ENCODE data around the gene S100A1. TPM values are rescaled to one million over a fixed set of nuclear protein-coding genes. Genes with fewer than 3 reads are reported as not detected.

S100A1 gene
- total RNA-seq, 1 donor from 2014 or later: 1.2 TPM

DNA sequence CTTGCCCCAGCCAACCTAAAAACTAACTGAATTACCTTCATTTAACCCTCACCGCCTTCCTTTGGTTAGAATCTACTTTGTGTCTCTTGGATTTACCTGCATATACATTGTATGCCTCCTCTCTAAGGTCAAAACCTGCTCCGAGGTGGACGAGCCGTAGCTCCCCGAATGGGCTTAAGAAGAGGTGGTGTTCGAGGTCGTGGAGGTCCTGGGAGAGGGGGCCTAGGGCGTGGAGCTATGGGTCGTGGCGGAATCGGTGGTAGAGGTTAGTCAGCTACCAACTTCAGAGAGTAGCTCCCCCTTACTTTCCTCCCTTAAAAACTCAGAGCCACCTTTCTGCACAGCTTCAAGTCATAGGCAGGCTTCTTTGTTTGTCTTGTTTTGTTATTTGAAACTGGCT, 14.9 kb downstream of the S100A1 start:
- no peaks in the 10 kb centered on the region for H3K4me1 Mint-ChIP-seq (ENCODE audit: low read depth)
- TF ChIP-seq, protein P1, sequence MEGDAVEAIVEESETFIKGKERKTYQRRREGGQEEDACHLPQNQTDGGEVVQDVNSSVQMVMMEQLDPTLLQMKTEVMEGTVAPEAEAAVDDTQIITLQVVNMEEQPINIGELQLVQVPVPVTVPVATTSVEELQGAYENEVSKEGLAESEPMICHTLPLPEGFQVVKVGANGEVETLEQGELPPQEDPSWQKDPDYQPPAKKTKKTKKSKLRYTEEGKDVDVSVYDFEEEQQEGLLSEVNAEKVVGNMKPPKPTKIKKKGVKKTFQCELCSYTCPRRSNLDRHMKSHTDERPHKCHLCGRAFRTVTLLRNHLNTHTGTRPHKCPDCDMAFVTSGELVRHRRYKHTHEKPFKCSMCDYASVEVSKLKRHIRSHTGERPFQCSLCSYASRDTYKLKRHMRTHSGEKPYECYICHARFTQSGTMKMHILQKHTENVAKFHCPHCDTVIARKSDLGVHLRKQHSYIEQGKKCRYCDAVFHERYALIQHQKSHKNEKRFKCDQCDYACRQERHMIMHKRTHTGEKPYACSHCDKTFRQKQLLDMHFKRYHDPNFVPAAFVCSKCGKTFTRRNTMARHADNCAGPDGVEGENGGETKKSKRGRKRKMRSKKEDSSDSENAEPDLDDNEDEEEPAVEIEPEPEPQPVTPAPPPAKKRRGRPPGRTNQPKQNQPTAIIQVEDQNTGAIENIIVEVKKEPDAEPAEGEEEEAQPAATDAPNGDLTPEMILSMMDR (IDR thresholded peaks at IDR 0.05): no peak
- no peaks in the 10 kb centered on the region for H3K9me3 Mint-ChIP-seq (ENCODE audit: low read depth)
- peaks cover 49% of the 10 kb centered on the region for H3K36me3 Mint-ChIP-seq (ENCODE audit: low read depth)
- no peaks in the 10 kb centered on the region for H3K27me3 Mint-ChIP-seq (ENCODE audit: low read depth)
- H3K4me3 Mint-ChIP-seq (ENCODE audit: unreplicated experiment): no peak overlapping the region
- no peak overlapping the region for H3K27ac Mint-ChIP-seq (ENCODE audit: unreplicated experiment)
- DNase-seq (ENCODE audit: low spot score): peak; percentile 68

DNA sequence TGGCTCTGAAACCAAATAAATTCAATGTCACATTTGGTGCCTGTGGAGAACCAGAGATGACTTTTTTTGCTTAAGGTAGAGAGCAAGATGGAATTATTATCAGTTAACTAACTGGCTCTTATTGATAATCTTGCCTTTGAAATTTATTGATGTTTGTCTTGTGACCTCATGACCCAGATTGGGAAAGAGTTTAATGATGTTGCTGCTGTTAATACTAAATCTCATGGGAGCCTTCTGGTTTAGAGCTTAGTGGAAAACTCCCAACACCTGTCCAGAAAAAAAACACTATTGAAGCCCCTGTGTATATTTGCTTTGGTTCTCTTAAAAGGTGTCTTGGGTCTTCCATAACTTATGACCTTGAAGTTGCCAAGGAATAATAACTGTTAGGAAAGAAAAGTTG, 15.6 kb downstream of the S100A1 start:
- no peak overlapping the region for H3K27ac Mint-ChIP-seq (ENCODE audit: unreplicated experiment)
- DNase-seq (ENCODE audit: low spot score): no peak
- no peaks in the 10 kb centered on the region for H3K27me3 Mint-ChIP-seq (ENCODE audit: low read depth)
- no peak overlapping the region for H3K4me3 Mint-ChIP-seq (ENCODE audit: unreplicated experiment)
- no peaks in the 10 kb centered on the region for H3K9me3 Mint-ChIP-seq (ENCODE audit: low read depth)
- TF ChIP-seq, protein P1 (IDR thresholded peaks at IDR 0.05): no peak
- peaks cover 46% of the 10 kb centered on the region for H3K36me3 Mint-ChIP-seq (ENCODE audit: low read depth)
- H3K4me1 Mint-ChIP-seq (ENCODE audit: low read depth): no peaks in the 10 kb centered on the region

DNA sequence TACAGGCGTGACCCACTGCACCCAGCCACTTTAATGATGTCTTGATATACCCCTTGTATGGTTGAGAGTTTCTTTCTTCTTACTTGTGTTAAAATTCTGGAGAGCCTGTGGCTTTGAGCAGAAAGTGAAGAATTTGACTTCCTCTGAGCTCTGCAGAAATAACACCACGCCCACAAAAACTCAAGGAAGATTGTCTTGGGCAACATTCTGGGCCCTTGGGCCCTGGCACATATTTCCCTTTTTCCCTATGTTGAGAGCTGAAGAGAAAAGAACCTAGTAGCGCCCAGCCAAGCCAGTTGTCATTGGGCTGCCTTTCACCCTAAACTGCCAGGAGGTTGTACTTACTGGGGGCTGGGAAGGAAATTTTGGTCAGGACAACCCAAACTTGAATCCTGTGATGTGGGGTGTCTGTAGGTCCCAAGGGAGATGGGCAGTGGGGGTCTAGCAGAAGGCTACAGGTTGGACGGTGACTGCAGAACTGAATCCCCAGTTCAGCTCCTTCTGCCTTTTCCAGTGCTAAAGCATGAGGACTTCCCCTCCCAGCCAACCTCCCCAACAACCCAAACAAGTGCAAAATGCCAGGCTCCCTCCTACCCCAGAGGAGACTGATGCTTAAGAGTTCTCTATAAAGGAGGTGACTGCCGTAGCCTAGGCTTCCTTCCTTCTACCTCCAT, 18.6 kb downstream of the S100A1 start:
- Mint-ChIP-seq H3K4me3 (ENCODE audit: unreplicated experiment) (no peak overlapping the region), H3K36me3 (ENCODE audit: low read depth) (peaks cover 37% of the 10 kb centered on the region)

DNA sequence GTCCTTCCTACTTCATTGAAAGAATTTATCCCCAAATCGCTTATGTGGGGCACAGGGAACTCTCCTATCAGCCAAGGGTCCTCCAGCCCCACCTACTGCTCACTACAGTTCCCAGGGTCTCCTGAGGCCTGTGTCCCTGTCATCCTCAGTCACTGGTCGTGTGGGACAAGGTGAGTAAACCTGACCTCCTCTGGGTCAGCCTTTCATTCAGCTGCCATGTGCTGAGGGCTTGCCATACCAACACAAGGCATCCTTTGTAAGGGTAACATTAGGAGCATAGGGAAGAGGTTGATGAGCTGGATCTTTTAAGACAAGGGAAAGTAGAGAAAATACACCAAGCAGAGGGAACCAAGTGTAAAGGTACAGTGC, 19.1 kb downstream of the S100A1 start:
- no peak overlapping the region for H3K27ac Mint-ChIP-seq (ENCODE audit: unreplicated experiment)
- TF ChIP-seq, protein P1 (IDR thresholded peaks at IDR 0.05): no peak
- no peak overlapping the region for H3K4me3 Mint-ChIP-seq (ENCODE audit: unreplicated experiment)

More for the DNA sequence above, 18.6 kb downstream of the S100A1 start:
- peak; percentile 12 for DNase-seq (ENCODE audit: low spot score)
- H3K27ac Mint-ChIP-seq (ENCODE audit: unreplicated experiment): no peak overlapping the region
- no peaks in the 10 kb centered on the region for H3K9me3 Mint-ChIP-seq (ENCODE audit: low read depth)
- TF ChIP-seq, protein P1 (IDR thresholded peaks at IDR 0.05): no peak
- no peaks in the 10 kb centered on the region for H3K27me3 Mint-ChIP-seq (ENCODE audit: low read depth)
- no peaks in the 10 kb centered on the region for H3K4me1 Mint-ChIP-seq (ENCODE audit: low read depth)

DNA sequence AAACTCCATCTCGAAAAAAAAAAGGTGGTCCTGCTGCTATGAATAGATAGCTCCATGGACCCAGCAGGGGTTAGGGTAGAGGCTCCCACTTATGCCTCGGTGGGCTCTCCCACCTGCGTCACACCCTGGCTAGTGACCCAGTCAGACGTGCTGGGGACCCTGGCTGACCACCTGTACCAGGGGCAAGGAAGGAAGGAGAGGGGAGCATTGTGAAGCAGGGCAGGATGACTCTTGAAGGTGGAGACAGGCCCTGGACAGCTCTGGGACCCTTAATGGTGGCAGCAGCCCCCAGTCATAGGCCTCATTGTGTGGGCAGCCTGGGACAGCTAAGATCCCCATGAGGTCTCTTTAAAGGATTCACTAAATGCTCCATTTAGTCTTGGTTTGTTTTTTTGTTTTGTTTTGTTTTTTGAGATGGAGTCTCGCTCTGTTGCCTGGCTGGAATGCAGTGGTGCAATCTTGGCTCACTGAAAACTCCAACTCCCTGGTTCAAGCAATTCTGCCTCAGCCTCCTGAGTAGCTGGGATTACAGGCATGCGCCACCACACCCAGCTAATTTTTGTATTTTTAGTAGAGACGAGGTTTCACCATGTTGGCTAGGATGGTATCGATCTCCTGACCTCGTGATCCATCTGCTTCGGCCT, 19.9 kb downstream of the S100A1 start:
- H3K36me3 Mint-ChIP-seq (ENCODE audit: low read depth): peaks cover 27% of the 10 kb centered on the region
- H3K4me3 Mint-ChIP-seq (ENCODE audit: unreplicated experiment): no peak overlapping the region
- DNase-seq (ENCODE audit: low spot score): peak; percentile 56
- no peaks in the 10 kb centered on the region for H3K27me3 Mint-ChIP-seq (ENCODE audit: low read depth)
- TF ChIP-seq, protein P1 (IDR thresholded peaks at IDR 0.05): no peak
- H3K4me1 Mint-ChIP-seq (ENCODE audit: low read depth): peaks cover 6% of the 10 kb centered on the region
- H3K9me3 Mint-ChIP-seq (ENCODE audit: low read depth): no peaks in the 10 kb centered on the region
- no peak overlapping the region for H3K27ac Mint-ChIP-seq (ENCODE audit: unreplicated experiment)

More for the DNA sequence above, 19.1 kb downstream of the S100A1 start:
- DNase-seq (ENCODE audit: low spot score): peak; percentile 21
- no peaks in the 10 kb centered on the region for H3K9me3 Mint-ChIP-seq (ENCODE audit: low read depth)
- H3K36me3 Mint-ChIP-seq (ENCODE audit: low read depth): peaks cover 33% of the 10 kb centered on the region
- no peaks in the 10 kb centered on the region for H3K27me3 Mint-ChIP-seq (ENCODE audit: low read depth)
- no peaks in the 10 kb centered on the region for H3K4me1 Mint-ChIP-seq (ENCODE audit: low read depth)
